Measurements from ENCODE around the gene ASAP3.

- no peak for TF ChIP-seq CTCF (IDR thresholded peaks at IDR 0.05; ENCODE audit: extremely low read depth in 1 of 2, insufficient read depth in 1 of 2, low read depth in 1 of 2, low read length in 2 of 2)
- no peak for TF ChIP-seq POLR2AphosphoS5 (IDR thresholded peaks at IDR 0.05; ENCODE audit: insufficient read depth, low read depth, low read length)
These were observed 8.2 kb upstream of the ASAP3 start for GRCh38 chr1:23492132-23492720.

All from endothelial cell of umbilical vein (primary cell).